CD4-positive, alpha-beta T cell treated with Interleukin-15 for 4 hours (primary cell): Measurements from ENCODE around the gene ATP6V0A4.
"Not testable (repeated sequence)": the region's sequence is repeated elsewhere in the genome, so short reads cannot be mapped to it uniquely, and the experiment has no call there.

Experiments
- DNase-seq: peaks from one replicate; pipeline ENCODE4 v3.0.0-alpha.2; 2020; ENCODE audit warnings: low spot score

ATP6V0A4 gene

GRCh38 chr7:138802706-138803105, 4.7 kb upstream of the ATP6V0A4 start:
- DNase-seq: no peak

- no peak for DNase-seq
These were observed 3.3 kb upstream of the ATP6V0A4 start for GRCh38 chr7:138801256-138801655.

GRCh38 chr7:138799336-138800000, 1.5 kb upstream of the ATP6V0A4 start:
- DNase-seq: no peak

- no peak for DNase-seq
These were observed 840 bp upstream of the ATP6V0A4 start for GRCh38 chr7:138798836-138799235.

- not testable (repeated sequence) for DNase-seq
These were observed 950 bp downstream of the ATP6V0A4 start for GRCh38 chr7:138797046-138797445.

GRCh38 chr7:138796038-138796615, 1.9 kb downstream of the ATP6V0A4 start:
- DNase-seq: no peak

GRCh38 chr7:138785587-138786437, 12.2 kb downstream of the ATP6V0A4 start:
- DNase-seq: no peak

- DNase-seq: no peak
These were observed 13.3 kb downstream of the ATP6V0A4 start for GRCh38 chr7:138784692-138785091.

GRCh38 chr7:138781004-138781403, 17.0 kb downstream of the ATP6V0A4 start:
- no peak for DNase-seq

GRCh38 chr7:138776166-138776833, 21.7 kb downstream of the ATP6V0A4 start:
- no peak for DNase-seq

- no peak for DNase-seq
These were observed 24.2 kb downstream of the ATP6V0A4 start for GRCh38 chr7:138773817-138774216.

GRCh38 chr7:138773176-138773575, 24.8 kb downstream of the ATP6V0A4 start:
- DNase-seq: no peak

- DNase-seq: no peak
These were observed 27.1 kb downstream of the ATP6V0A4 start for GRCh38 chr7:138770904-138771303.

- no peak for DNase-seq
These were observed 29.8 kb downstream of the ATP6V0A4 start for GRCh38 chr7:138768241-138768640.

GRCh38 chr7:138756591-138757242, 41.3 kb downstream of the ATP6V0A4 start:
- DNase-seq: no peak

GRCh38 chr7:138755842-138756590, 42.0 kb downstream of the ATP6V0A4 start:
- DNase-seq: no peak

- DNase-seq: no peak
These were observed 42.7 kb downstream of the ATP6V0A4 start for GRCh38 chr7:138755331-138755747.

- peak; percentile 23 for DNase-seq
These were observed 44.4 kb downstream of the ATP6V0A4 start for GRCh38 chr7:138753610-138754009.

GRCh38 chr7:138753150-138753518, 44.9 kb downstream of the ATP6V0A4 start:
- no peak for DNase-seq

- peak; percentile 95 for DNase-seq
These were observed 45.4 kb downstream of the ATP6V0A4 start for GRCh38 chr7:138752518-138753149.
